Cardiac muscle cell (in vitro differentiated cells and primary cell): ENCODE results near the gene PNPLA7. TPM values are rescaled to one million over a fixed set of nuclear protein-coding genes. Genes with fewer than 3 reads are reported as not detected.
"Not testable (repeated sequence)": the region's sequence is repeated elsewhere in the genome, so short reads cannot be mapped to it uniquely, and the experiment has no call there.

ENCODE experiments used
- DNase-seq, 2 donors: peaks; one replicate each; pipeline versions ENCODE4 v3.0.0 to v3.0.0-alpha.2; 2010 to 2017; ENCODE audit warnings: low read depth in 1 of 2, low spot score in 1 of 2
- H3K27ac ChIP-seq: fragments of 200-600 bp; sonication (generic); 2 replicates; pipeline ENCODE4 v1.5.1; 2016
- H3K27me3 ChIP-seq: fragments of 200-600 bp; sonication (generic); 2 replicates; pipeline ENCODE4 v1.6.0; 2016; ENCODE audit warnings: control low read depth
- H3K36me3 ChIP-seq: fragments of 200-600 bp; sonication (generic); 2 replicates; pipeline ENCODE4 v1.5.1; 2016; ENCODE audit warnings: control low read depth
- H3K4me1 ChIP-seq: fragments of 200-600 bp; sonication (generic); 2 replicates; pipeline ENCODE4 v1.8.1; 2017; ENCODE audit warnings: low read depth, mild to moderate bottlenecking, mixed run types
- H3K4me3 ChIP-seq: fragments of 200-600 bp; sonication (generic); 2 replicates; pipeline ENCODE4 v1.5.1; 2016; ENCODE audit warnings: mild to moderate bottlenecking
- H3K9me3 ChIP-seq: fragments of 200-600 bp; sonication (generic); 2 replicates; pipeline ENCODE4 v1.5.1; 2017; ENCODE audit warnings: low read depth, mild to moderate bottlenecking, control low read depth
- polyA plus RNA-seq: library from polyadenylated mRNA; unstranded; fragments of >200 nt; fragmentation: Nextera tagmentation; extraction: Ambion mirVana; gene quantifications from 2 replicates; pipeline ENCODE4 v1.2.1, GENCODE V29; 2016
- total RNA-seq: library from RNA; depleted of rRNA; stranded (reverse); fragments of >200 nt; gene quantifications from 2 replicates; pipeline ENCODE4 v1.2.3, GENCODE V29; 2016
- TF ChIP-seq, protein P1 (sequence below): IDR thresholded peaks from 2 replicates; pipeline ENCODE4 v1.5.1; 2012; ENCODE audit warnings: low read depth, mild to moderate bottlenecking, low read length

The PNPLA7 gene
- total and polyA plus RNA-seq, 2 experiments from 2014 or later, result 1.4 to 3.6 TPM

DNA sequence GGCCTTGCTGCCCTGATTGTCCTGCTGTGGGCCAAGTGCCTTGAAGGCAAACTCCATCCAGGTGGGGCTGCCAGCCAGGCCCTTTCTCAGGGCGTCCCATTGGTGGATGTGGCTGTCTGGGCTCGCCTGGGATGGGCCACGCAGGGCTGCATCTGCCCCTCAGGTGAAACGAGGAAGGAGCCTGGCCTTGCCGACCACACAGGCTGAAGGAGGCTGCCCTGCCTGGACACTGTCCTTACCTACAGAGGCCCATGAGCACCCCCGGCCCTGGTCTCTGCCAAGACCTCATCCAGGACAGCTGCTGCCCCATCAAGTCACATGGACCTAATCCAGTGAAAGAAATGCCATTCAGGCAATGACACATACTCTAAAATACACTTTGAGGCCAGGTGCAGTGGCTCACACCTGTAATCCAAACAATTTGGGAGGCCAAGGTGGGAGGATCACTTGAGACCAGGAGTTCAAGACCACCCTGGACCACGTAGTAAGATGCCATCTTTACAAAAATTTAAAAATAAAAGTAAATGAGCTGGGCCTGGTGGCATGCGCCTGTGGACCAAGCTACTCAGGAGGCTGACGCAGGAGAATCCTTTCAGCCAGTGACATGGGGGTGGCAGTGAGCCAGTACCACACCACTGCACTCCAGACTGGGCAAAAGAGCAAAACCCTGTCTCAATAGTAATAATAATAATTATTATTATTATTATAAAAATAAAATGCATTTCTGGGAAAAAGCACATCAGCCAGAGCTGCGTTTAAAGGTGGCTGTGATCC, 33.9 kb downstream of the PNPLA7 start:
- H3K27ac ChIP-seq, result no peak overlapping the region
- H3K27me3 ChIP-seq, result no peaks in the 10 kb centered on the region
- no peak overlapping the region for H3K4me3 ChIP-seq
- no peaks in the 10 kb centered on the region for H3K4me1 ChIP-seq
- no peak for DNase-seq
- TF ChIP-seq, protein P1, sequence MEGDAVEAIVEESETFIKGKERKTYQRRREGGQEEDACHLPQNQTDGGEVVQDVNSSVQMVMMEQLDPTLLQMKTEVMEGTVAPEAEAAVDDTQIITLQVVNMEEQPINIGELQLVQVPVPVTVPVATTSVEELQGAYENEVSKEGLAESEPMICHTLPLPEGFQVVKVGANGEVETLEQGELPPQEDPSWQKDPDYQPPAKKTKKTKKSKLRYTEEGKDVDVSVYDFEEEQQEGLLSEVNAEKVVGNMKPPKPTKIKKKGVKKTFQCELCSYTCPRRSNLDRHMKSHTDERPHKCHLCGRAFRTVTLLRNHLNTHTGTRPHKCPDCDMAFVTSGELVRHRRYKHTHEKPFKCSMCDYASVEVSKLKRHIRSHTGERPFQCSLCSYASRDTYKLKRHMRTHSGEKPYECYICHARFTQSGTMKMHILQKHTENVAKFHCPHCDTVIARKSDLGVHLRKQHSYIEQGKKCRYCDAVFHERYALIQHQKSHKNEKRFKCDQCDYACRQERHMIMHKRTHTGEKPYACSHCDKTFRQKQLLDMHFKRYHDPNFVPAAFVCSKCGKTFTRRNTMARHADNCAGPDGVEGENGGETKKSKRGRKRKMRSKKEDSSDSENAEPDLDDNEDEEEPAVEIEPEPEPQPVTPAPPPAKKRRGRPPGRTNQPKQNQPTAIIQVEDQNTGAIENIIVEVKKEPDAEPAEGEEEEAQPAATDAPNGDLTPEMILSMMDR, result no peak
- no peaks in the 10 kb centered on the region for H3K36me3 ChIP-seq
- no peaks in the 10 kb centered on the region for H3K9me3 ChIP-seq

DNA sequence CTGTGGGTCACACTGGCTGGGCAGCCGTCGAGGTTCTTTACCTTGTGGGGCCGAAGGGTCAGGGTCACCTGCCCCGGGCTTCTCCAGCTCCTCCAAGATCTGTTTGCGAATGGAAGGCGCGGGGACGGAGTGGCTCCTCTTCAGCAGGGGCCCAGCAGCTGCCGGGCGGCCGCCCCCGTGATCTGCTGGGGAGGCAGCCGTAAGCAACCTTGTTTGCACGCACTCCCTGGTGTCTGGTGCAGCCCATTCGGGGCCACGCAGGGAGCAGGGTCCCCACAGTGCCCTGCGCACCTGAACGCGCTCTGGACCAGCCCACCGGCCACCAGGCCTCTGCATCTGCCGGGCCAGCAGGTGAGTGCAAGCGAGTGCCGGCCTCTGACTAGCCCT, 34.9 kb downstream of the PNPLA7 start:
- DNase-seq, result no peak
- H3K9me3 ChIP-seq, result no peaks in the 10 kb centered on the region
- H3K4me3 ChIP-seq, result no peak overlapping the region
- no peak overlapping the region for H3K27ac ChIP-seq
- TF ChIP-seq, protein P1, result no peak
- H3K36me3 ChIP-seq, result no peaks in the 10 kb centered on the region
- H3K27me3 ChIP-seq, result no peaks in the 10 kb centered on the region
- no peaks in the 10 kb centered on the region for H3K4me1 ChIP-seq

DNA sequence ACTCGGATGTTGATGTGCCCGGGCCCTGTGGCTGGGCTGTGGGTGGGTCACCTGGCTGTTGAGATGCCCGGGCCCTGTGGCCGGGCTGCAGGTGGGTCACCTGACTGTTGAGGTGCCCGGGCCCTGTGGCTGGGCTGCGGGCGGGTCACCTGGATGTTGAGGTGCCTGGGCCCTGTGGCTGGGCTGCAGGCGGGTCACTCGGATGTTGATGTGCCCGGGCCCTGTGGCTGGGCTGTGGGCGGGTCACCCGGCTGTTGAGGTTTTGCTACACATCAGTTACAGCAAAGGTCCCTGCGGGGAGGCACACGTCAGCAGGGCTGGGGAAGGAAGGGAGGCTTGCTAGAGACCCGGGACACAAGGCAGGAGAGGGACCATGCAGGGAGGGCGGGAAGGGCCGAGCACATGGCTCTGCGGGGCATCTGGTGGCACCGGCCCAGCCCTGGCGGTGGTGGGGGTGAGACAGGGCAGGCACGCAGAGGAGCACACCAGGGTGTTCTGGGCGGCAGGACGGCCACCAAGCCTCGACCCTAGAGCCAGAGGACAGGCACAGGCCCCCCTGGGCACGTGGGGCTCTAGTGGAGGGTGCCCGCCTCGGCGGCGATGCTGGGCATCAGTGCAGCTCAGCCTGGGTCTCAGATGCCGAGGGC, 35.4 kb downstream of the PNPLA7 start:
- TF ChIP-seq, protein P1, result no peak
- Histone ChIP-seq H3K4me3 (no peak overlapping the region), H3K27ac (no peak overlapping the region), H3K4me1 (no peaks in the 10 kb centered on the region), H3K9me3 (no peaks in the 10 kb centered on the region), H3K36me3 (no peaks in the 10 kb centered on the region), H3K27me3 (no peaks in the 10 kb centered on the region)
- DNase-seq, result no peak

DNA sequence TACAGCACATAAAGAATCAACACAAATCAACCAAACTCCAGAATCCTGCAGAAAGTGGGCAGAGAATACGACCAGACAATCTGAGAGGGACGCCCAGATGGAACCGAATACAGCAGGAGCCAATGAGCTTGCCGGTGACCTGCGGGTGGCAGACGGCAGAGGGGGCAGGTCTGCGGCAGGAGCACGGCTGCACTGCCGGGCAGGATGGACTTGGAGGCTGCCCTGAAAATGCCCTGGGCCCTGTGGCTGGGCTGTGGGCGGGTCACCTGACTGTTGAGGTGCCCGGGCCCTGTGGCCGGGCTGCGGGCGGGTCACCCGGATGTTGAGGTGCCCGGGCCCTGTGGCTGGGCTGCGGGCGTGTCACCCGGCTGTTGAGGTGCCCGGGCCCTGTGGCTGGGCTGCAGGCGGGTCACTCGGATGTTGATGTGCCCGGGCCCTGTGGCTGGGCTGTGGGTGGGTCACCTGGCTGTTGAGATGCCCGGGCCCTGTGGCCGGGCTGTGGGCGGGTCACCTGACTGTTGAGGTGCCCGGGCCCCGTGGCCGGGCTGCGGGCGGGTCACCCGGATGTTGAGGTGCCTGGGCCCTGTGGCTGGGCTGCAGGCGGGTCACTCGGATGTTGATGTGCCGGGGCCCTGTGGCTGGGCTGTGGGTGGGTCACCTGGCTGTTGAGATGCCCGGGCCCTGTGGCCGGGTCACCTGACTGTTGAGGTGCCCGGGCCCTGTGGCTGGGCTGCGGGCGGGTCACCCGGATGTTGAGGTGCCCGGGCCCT, 36.2 kb downstream of the PNPLA7 start:
- not testable (repeated sequence) for DNase-seq, H3K27ac ChIP-seq, H3K4me1 ChIP-seq, H3K27me3 ChIP-seq, H3K9me3 ChIP-seq, H3K36me3 ChIP-seq, H3K4me3 ChIP-seq

DNA sequence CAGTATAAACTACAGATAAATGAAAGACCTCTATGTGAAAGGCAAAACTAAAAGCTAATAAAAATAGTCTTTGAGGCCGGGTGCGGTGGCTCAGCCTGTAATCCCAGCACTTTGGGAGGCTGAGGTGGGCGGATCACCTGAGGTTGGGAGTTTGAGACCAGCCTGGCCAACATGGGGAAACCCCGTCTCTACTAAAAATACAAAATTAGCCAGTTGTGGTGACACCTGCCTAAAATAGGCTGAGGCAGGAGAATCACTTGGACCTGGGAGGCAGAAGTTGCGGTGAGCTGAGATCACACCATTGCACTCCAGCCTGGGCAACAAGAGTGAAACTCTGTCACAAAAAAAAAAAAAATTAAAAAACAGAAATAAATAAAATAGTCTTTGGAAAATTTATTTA, 37.1 kb downstream of the PNPLA7 start:
- not testable (repeated sequence) for H3K27ac ChIP-seq, H3K27me3 ChIP-seq, H3K9me3 ChIP-seq, DNase-seq, H3K4me1 ChIP-seq, H3K4me3 ChIP-seq, H3K36me3 ChIP-seq

DNA sequence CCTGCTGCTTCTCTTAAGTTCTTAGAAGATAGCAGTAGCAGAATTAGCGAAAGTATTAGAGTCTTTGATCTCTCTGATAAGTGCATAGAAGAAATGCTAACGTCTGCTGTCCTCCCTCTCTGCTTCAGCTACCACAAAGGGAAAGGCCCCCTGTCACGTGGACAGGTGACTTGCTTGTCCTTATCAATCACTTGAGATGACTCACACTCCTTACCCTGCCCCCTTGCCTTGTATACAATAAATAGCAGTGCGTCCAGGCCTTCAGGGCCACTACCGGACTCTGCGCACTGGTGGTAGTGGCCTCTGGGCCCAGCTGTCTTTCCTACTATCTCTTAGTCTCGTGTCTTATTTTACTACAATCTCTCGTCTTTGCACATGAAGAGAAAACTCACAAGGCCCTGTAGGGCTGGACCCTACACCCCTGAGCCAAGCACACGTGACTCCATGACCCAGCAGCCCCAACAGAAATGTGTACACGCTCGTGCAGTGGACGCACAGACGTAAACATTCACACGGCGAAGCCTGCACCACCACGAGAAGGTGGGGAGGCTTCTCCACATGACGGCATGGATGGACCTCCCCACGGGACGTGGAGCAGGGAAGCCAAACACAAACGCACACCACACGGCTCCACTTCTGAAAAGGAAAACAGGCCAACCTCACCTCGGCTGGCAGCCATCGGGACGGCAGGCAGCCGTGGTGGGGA, 38.3 kb downstream of the PNPLA7 start:
- no peaks in the 10 kb centered on the region for H3K36me3 ChIP-seq
- DNase-seq, result no peak
- H3K4me3 ChIP-seq, result no peak overlapping the region
- H3K9me3 ChIP-seq, result no peaks in the 10 kb centered on the region
- TF ChIP-seq, protein P1, result no peak
- H3K4me1 ChIP-seq, result no peaks in the 10 kb centered on the region
- no peaks in the 10 kb centered on the region for H3K27me3 ChIP-seq
- H3K27ac ChIP-seq, result no peak overlapping the region

DNA sequence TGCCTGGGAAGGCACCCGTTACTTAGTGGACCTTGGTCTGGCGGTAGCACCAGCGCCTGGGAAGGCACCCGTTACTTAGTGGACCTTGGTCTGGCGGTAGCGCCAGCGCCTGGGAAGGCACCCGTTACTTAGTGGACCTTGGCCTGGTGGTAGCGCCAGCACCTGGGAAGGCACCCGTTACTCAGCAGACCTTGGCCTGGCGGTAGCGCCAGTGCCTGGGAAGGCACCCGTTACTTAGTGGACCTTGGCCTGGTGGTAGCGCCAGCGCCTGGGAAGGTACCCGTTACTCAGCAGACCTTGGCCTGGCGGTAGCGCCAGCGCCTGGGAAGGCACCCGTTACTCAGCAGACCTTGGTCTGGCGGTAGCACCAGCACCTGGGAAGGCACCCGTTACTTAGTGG, 39.1 kb downstream of the PNPLA7 start:
- not testable (repeated sequence) for H3K27ac ChIP-seq, H3K4me1 ChIP-seq, DNase-seq, H3K36me3 ChIP-seq, H3K9me3 ChIP-seq, H3K27me3 ChIP-seq, H3K4me3 ChIP-seq
